EL (cell line): ENCODE data around the gene BRIX1.
"Not testable (repeated sequence)": the region's sequence is repeated elsewhere in the genome, so short reads cannot be mapped to it uniquely, and the experiment has no call there.

Source experiments
- DNase-seq: peaks from one replicate; pipeline ENCODE4 v3.0.0-alpha.2; 2016

The BRIX1 gene

DNA sequence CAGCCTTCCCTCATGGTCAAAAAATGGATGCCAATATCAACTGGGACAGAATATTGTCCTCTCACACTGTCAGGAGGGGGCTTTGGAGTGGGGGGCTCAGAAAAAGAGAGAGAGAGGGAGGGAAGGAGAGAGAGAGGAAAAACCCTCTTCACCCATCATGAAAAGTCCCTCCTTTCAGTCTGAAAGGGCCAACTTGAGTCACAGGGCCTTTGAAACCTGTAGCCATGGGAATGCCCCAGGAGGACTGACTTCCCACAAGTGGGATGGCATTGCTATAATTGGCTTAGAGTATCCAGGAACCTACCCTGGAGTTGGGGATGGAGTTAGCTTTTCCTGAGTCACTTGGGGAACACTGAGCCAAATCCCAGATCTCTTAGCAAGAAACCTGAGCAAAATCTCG is 55.0 kb downstream of the BRIX1 start:
- DNase-seq: no peak

DNA sequence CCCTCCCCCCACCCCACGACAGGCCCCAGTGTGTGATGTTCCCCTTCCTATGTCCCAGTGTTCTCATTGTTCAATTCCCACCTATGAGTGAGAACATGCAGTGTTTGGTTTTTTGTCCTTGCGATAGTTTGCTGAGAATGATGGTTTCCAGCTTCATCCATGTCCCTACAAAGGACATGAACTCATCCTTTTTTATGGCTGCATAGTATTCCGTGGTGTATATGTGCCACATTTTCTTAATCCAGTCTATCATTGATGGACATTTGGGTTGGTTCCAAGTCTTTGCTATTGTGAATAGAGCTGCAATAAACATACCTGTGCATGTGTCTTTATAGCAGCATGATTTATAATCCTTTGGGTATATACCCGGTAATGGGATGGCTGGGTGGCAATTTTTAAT is 56.1 kb downstream of the BRIX1 start:
- DNase-seq: not testable (repeated sequence)
